Measurements from ENCODE around the gene HDHD2.
A peak's percentile ranks its signal among the peaks of the same experiment; 100 is the strongest.

HDHD2 gene

DNA sequence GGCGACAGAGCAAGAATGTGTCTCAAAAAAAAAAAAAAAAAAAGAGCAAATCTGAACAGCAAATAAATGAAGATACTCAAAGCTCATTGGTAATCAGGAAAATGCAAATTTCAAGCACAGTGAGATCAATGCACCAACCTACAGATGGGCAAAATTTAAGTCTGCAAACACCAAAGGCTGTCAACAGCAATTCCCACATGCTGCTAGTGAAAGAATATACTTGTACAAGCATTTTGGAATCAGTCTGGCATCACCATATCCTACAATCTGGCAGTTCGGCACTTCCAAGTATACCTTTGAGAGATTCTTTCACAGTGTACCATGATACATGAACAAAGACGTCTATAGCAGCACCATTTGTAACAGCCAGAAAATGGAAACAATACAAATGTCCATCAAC, 4.1 kb downstream of the HDHD2 start:
- DNase-seq: no peak

DNA sequence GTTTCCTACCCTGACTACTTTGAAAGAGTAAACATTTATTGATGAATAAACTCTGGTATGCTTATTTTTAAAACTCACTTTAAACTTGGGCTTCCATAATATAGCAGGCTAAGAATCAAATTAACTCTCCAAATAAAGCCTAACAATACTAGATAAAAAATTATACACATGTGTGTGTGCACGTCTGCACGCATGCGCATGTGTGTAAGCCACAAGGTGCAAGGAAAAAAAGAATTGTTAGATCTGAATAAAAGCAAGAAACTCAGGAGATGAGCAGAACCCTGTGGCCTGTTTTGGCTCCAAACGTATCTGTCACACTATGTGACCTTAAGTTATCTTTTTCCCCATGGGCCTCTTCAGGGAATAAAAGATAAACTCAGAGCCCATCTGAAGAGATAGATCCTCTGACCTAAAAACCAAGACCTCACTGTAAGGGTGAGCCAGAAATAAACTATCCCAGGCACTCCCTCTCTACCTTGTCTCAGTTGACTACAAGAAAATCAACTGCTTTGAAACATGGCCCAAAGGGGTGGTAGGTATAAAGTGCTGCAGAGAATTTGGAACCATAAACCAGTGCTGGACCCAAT, 6.3 kb downstream of the HDHD2 start:
- DNase-seq: no peak

DNA sequence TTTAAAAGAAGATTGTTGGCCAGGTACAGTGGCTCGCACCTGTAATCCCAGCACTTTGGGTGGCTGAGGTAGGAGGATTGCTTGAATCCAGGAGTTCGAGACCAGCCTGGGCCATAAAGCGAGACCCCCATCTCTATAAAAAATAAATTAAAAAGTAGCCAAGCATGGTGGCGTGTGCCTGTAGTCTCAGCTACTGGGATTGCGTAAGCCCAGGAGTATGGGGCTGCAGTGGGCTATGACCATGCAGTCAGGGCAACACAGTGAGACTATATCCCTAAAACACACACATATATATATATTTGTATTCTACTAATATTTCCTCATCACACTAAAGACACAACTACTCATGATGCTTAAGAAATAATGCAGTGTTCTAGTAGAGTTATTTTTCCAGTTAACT, 7.1 kb downstream of the HDHD2 start:
- no peak for DNase-seq

DNA sequence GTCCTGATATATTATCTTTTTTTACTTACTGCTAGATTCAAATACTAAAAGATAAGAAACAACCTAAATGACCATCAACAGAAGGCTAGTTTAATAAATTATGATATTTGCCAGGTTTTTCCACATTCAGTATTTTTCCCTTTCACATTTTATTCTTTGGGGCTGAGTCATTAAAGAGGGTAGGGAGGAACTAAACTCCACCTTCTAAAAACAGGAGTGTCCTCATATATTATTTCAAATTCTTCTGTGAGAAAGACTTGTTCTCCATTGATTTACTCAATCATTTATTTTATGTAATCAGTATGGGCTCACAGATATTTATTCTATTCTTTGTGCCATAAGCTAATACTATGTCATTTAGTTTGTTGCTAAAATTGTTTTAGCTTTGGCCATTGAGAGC, 9.0 kb downstream of the HDHD2 start:
- no peak for DNase-seq

DNA sequence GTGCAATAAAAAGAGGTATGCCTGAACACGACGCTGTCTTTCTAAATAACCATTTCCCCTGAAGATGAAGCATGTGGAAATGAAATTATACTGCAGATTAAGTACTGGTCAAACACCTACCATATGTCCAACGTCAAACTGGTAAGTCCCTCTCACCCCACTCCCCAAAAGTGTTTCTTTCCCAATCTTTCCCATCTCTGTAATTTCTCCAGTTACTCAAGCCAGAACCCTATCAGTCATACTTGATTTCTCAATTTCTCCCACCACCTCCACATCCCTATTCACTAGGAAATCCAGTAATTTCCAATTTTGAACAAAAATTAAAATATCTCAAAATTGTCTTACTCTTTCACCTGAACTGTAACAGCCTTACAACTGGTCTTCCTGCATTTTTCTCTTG, 29.2 kb downstream of the HDHD2 start:
- no peak for DNase-seq

DNA sequence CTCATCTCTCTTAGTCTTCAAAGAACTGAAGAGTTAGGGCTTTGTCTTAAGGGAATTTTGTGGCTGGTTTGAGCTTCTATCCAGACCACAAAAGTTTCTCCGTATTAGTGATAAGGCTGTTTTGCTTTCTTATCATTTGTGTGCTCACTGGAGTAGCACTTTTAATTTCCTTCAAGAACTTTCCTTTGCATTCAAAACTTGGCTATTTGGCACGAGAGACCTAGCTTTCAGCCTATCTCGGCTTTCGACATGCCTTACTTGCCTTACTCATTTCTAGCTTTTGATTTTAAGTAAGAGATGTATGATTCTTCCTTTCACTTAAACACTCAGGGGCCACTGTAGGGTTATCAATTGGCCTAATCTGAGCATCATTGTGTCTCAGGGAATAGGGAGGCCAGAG, 29.9 kb downstream of the HDHD2 start:
- no peak for DNase-seq

DNA sequence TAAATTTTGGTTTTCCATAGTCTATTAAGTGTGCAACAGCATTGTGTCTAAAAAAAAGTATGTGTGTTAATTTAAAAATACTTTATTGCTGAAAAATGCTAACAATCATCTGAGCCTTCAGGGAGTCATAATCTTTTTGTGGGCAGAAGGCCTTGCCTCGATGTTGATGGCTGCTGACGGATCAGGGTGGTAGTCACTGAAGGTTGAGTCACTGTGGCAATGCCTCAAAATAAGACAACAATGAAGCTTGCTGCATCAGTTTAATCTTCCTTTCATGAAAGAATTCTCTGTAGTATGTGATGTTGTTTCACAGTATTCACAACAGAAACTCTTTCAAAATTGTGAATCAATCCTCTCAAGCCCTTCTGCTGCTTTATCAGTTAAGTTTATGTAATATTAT, 31.3 kb downstream of the HDHD2 start:
- DNase-seq: no peak

DNA sequence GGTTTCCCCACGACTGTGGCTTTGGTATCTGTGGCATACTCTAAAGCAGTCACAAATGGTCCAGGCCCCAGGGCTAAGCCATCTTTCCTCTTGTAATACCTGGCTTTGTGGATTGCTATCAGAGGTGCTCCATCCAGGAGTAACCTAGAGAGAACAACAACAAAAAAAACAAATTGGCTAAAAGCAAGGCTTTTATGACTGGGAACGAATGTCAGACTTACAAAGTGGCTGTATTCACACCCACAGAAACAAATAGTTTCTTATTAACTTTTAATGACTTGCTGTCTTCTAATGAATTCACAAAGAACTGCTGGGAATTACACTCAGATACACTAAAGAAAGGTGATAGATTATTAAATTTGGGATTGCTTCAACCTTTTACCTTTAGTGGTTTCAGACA, 35.1 kb downstream of the HDHD2 start:
- no peak for DNase-seq

DNA sequence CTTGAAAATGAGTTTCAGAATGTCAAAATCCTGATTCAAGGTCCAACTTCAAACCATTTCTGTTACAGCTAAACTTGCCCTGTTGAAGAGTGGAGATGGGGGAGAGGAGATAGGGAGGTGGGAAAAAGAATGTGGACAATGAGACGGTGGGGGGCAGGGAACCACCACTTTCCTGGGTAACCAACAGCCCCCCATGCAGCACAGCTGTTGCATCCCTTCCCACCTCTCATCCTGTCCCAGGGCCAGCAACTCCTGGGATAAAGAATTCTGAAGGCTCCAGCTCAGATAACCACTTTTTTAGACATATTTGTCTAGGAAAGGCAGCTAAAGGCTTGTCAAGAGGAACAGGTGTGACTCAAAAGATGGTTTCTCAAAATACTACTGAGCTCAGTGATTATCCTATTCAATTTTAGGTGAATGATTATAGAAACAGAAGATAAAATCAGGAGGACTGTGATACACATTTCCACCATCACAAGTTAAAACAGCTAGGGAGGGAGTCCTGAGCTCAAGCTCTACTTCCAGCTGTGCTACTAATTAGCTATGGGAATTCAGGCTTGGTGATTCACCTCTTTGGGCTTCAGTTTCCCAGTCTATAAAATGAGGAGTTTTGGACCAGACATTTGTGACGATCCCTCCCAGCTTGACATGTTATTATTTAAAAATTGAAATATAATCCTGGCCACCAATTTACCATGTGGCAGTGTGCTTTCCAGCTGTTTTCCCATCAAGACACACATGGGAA, 36.3 kb downstream of the HDHD2 start:
- DNase-seq: no peak

DNA sequence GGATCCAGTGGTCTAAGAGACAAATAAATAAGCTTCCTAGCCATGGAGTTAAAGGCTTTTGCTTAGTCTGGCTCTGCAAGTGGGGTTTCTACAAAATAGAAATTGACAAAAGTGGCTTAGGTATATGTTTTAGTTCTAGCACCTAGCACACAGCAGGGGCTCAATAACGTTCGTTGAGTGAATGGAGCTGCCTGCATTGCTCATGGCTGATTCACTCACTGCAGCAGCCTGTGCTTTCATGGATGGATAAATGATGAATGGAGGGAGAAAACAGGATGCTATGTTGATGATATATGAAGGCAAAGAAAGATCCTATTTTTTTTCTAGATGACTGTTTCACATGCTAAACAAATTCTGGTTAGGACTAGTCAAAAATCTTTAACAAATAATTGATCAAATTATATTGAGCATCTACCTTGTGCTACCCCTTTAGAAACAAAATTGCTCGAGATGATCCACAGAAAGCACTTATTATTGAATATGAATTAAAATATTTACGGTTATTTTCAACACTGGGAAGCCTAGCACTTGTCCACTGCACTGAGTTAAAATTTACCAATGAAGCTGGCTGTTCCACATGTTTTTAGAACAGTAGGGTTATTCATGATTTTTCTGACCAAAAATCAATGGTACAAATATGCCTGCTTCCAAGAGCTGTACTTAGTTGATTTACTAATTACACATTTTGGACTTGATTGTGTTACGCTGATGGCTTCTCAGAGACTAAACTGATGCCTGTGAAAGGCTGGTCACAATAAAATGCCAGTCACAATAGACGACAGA, 39.6 kb downstream of the HDHD2 start:
- DNase-seq: no peak

DNA sequence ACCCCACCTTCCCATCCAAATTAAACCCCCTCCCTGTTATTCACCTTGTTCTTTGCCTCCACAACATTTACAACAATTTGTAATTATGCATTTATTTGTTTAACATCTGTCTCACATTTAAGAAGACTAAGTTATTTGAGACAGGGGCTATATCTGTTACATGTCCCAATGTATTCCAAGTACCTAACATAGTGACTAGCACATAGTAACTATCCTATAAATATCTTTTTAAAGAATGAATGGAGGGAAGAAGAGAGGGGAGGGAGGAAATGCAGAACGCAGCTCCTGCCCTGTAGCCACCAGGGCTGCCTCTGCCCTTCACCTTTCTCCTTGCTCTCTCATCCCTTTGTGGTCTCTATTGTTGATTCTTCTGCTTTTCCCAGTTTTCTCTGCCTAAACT, 40.6 kb downstream of the HDHD2 start:
- no peak for DNase-seq

DNA sequence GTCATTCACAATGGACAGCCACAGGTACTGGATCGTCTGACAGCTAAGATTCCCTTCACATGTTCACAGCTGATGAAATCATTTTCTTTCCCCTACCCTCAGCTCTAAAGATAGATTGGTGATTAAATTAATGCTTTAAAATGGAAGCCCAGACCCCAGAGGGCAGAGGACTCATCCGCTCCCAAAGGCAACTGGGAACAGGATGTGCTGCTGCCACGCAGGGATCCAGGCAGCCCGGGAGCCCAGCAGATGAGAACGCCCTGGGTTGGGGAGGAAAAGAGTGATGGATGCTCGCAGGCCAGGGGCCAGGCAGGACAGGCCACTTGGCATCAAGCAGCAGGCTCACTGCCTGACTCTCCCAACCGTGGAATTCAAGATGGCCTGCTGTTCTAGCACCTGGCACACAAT, 41.3 kb downstream of the HDHD2 start:
- DNase-seq: no peak

DNA sequence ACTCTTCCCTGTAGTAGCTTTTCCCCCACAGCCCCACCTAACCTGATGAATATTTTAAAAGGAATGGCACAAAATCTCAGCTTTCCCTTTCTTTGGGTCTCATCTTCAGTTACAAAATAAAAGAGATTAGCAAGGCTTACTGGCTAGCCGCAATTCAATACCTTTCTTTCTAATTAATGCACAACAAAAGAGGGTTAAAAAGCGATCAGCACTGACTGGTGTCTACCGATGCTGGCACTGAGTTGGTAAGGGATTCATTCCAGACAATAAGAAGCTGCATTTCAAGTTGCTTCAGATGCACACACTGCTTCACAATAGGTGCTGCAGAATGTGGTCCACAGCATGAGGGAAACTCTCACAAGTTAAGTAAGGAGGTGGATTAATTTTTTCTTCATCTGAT, 41.9 kb downstream of the HDHD2 start:
- DNase-seq: no peak

DNA sequence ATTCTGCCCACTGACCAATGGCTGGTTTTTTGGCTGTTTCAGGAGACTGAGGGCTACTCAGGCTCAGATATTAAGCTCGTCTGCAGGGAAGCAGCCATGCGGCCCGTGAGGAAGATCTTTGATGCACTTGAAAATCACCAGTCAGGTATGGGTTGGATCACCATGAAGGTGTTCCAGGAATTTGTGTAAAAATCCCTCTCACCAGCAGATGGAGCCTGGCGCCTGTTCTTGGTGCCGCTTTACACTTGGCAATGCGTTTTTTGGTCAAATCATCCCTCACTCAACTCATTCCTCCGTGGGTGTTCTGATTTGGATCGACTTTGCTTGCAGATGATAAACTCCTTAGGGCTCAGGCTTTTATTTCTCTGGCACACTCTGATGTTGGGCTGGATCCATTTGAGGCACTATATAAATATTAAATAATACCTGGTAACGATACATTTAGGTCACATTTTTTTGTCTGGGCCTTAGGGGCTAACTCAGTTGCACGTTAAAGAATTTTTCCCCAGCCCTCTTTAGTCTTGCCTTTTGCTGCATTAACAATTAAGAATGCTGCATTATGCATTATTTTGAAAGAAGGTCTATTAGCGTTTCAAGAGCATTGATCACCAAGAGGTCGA, 50.0 kb downstream of the HDHD2 start:
- DNase-seq: peak; percentile 40 to 53 (median 46)

DNA sequence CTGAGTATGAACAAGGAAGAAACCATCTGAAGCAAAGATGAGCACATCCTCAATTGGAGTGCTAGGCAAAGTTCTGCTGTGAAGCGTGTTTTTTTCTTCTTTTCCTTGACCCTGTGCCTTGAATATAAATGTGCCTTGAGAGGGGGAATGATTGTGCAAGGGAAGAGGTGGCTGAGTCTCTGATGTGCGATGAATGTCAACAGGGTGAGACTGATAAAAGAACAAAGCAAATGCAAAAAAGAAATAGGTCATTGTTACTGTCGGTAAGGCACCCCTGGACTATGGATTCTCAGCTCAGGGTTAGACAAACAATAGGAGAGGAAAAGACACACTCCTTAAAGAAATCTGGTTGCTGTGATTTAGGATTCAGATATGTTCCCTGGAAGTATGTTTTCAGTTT, 54.5 kb downstream of the HDHD2 start:
- DNase-seq: no peak

DNA sequence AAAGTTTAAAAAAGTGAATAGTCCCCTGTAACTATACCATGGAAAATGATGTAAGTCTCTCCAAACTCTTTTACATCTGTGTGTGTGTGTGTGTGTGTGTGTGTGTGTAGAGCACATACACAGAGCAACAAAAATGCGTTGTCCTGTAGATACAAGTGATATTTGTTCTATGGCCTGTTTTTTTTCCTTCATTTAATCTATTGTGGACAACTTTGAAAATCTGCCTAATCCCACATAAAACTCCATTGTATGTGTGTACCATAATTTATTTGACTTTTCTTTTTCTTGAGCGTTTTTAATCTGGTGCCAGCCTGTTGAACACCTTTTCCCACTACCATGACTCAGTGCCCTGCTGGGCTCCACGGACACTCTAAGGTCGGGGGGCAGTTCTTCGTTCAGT, 62.6 kb downstream of the HDHD2 start:
- no peak for DNase-seq

DNA sequence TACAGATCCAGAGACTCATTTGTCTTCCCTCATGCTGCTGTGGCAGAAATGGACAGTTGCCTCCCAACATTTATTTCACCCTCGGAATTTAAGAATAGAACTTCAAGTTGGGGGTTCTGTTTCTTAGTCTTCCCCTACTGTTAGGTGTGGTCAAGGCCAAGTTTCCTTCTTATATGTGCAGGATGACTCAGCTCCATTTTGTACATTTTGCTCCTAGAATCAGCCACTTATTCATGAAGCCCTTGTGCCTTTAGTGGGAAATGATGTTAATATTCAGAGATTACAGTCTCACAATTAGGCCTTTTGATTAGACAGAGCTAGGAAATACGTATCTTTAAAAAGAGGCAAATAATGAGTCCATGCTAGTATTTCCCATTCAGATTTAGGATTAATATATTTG, 68.7 kb downstream of the HDHD2 start:
- no peak for DNase-seq

DNA sequence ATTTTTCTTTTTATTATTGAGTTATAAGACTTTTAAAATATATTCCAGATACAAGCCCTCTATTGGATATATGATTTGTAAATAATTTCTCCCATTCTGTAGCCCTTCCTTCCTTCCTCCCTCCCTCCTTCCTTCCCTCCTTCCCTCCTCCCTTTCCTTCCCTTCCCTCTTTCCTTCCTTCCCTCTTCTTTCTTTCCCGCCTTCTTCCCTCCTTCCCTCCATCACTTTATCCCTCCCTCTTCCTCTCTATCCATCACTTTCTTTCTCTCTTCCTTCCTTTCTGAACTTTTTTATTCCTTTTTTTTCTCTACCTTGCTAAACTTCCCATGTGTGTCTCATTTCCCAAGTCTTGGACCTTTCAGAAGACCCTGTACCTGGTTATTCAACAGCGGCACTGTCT, 69.4 kb downstream of the HDHD2 start:
- DNase-seq: no peak

DNA sequence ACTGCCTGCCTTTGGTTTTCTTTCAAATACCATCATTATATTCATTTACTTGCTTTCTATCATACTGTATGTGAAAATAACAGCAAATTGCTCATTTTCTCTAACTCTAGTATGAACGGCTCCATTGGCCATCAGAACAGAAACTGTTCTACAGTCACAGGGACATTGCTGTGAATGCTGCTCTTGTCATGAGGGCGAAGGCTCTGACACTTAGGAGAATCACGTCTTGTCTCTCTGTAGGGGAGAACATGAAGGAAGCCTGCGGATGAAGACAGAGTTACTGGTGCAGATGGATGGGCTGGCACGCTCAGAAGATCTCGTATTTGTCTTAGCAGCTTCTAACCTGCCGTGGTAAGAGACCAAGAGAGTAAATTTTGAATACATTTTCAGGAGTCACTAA, 73.2 kb downstream of the HDHD2 start:
- no peak for DNase-seq

DNA sequence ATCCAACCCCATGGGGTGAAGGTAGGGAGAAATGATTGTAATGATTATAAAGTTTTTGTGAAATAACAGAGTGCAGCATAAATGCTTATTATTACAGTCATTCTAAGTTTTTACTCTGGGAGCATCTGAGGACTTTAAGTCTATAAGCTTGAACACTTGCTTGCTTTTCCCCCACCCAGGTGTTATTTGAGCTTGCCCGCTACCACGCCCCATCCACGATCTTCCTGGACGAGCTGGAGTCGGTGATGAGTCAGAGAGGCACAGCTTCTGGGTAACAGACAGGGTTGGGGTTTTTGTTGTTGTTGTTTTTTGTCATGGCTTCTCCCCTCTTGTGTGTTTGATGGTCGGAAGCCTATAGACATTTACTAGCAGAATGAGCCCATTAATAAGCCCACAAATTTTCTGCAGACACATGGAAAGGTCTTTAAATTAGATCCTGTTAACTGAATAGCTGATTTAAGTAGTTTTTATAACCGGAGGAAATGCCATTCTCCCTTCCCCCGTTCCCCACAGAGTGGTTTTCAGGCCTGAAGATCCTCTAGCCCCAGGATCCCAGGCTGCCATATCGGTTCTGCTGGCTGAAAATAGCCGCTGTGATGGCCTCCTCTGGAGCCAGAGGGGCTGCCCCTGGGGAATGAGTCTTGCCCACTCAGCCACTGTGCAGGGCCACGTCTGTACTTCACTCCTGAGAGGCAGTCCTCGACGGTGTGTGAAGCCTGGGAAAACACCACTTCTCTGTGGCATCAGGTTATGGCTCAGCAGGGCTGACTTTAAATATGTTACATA, 75.0 kb downstream of the HDHD2 start:
- no peak for DNase-seq

DNA sequence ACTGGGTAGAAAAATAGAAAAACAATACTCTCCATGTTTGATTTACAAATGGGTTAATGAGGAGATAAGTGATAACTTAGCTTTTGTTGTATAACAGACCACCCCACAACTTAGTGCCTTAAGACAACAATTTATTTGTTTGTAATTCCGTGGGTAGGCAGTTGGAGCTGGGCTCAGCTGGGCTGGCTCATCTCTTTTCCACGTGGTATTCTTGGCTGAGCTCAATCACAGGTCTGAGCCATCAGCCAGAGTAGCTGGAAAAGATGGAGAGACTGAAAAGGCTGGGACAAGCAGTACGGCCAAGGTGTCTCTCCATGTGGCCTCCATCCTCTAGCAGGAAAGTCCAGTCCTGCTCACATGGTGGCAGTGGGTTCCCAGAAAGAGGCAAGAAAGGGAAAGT, 82.7 kb downstream of the HDHD2 start:
- DNase-seq: no peak

DNA sequence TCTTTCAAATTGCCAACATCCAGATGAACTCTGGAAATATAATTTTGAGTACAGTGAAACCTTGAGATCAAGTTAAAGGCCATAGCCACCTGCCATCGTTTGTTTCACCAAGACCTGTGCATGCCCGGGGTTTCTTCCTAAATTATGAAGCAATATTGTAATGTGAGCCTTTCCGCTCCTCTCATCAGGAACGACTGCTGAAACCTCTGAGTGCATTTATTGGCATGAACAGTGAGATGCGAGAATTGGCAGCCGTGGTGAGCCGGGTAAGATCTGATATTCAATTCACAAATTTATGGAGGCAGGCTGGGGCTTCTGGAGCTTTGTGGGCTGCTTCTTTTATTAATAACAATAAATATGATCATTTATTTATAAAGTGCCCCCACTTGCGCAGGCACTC, 87.2 kb downstream of the HDHD2 start:
- no peak for DNase-seq

DNA sequence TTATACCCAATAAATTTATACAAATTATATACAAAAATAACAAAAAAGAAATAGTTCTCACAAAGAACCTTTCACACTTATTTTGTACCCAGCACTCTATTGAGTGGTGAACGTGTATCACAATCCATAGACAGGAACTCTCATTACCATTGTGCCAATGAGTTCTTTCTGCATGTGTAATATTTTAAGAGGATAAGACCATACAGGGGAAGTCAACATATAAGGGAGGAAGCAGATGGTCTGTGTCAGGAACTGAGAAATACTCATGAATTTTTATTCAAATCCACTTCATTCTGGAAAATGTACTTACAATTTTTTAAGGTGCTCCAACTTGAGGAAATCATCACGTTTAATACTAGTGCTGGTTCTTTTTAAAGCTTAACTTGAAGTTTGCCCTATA, 87.8 kb downstream of the HDHD2 start:
- no peak for DNase-seq
